ENCODE results near the gene HNRNPUL1.

HNRNPUL1 gene

DNA sequence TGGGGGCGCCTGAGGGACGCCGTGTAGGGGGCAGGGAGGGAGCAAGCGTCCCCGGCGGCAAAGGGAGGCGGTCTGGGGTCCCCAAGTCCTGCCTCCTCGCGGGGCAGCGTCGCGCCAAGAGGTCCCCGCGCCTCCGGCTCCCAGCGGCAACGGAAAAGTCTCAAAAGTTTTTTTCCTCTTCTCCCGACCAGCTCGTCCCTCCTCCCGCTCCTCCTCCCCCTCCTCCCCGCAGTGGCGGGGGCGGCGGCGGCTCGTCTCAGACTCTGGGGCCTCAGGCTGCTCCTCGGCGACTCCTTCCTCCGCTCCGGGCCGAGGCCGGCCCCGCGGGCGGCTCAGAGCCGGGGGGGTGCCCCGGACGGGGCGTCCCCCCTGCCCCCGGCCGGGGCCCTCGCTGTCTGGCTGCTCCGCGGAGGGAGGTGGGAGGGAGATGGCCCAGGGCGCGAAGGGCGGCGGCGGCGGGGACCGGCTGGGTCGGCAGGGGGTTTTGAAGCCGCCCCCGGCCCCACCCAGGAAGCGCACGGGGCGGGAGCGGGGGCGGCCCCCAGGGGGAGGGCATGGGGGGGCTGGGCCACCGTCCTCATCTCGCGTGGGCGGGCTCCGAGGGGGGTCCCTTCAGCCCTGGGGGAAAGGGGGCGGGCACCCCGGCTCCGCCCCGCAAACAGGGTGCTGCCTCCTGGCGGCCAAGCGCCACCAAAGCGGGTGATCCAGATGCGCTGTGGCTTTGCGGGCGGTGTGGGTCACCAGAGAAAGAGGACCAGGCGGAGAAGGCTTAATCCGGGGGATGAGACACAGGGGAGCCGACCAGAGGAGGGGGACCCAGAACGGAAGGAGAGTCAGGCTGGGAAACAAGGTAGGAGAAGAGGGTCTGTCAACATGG, 89.5 kb downstream of the HNRNPUL1 start, which contains the start of gene TGFB1:
TSS of gene TGFB1 (minus strand) at position 457 of the 877 bp plus-strand sequence. CDS start 878 bp downstream, outside the sequence.
- Histone ChIP-seq H3K4me3 (ENCODE audit: insufficient read depth, low read depth, low read length) (peak within 1 kb of the TSS; percentile 55), H3K4me1 (ENCODE audit: control insufficient read depth, insufficient read depth, low read length) (peaks cover 19% of the 10 kb centered on the region), H3K27me3 (ENCODE audit: control insufficient read depth, insufficient read depth, low read length, poor library complexity, severe bottlenecking) (peaks cover 53% of the 10 kb centered on the region), H3K9me3 (ENCODE audit: control insufficient read depth, low read length) (no peaks in the 10 kb centered on the region), H3K27ac (ENCODE audit: insufficient read depth, low read depth, low read length, poor library complexity, severe bottlenecking) (no peak within 1 kb of the TSS), H3K36me3 (ENCODE audit: control insufficient read depth, insufficient read depth, low read length) (no peaks in the 10 kb centered on the region)
- 1% methylated on average over 78 of the region's 78 CpGs for WGBS, 2 experiments

DNA sequence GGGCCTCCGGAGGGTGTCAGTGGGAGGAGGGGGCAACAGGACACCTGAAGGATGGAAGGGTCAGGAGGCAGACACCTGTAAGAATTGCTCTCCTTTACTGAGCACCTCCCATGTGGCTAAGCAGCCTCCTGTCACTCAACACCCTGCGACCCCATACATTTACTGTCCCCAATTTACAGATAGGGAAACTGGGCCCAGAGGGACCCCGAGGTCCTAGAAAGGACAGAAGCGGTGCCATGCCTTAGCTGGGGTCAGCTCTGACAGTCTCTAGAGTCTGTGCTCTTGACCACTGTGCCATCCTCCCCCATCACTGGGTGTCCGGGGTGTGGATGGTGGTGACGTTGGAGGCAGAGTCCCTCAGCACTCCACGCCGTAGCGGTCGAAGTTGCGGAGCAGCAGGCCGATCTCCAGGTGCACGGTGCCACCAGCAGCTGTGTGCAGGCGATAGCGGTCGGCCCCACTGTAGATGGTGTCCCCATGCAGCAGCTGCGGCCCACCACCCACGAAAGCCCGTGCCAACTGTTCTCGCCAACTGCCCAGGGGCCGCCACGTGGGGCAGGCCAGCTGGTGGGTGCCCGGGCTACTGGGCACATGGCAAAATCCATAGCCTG, 90.3 kb downstream of the HNRNPUL1 start:
- no peak overlapping the region for H3K27ac ChIP-seq (ENCODE audit: insufficient read depth, low read depth, low read length, poor library complexity, severe bottlenecking)
- H3K27me3 ChIP-seq (ENCODE audit: control insufficient read depth, insufficient read depth, low read length, poor library complexity, severe bottlenecking) = peaks cover 50% of the 10 kb centered on the region
- no peaks in the 10 kb centered on the region for H3K9me3 ChIP-seq (ENCODE audit: control insufficient read depth, low read length)
- 90 to 92% methylated on average over 23 of the region's 23 CpGs for WGBS, 2 experiments
- no peaks in the 10 kb centered on the region for H3K36me3 ChIP-seq (ENCODE audit: control insufficient read depth, insufficient read depth, low read length)
- H3K4me3 ChIP-seq (ENCODE audit: insufficient read depth, low read depth, low read length) = peak overlapping the region; percentile 55
- H3K4me1 ChIP-seq (ENCODE audit: control insufficient read depth, insufficient read depth, low read length) = peaks cover 19% of the 10 kb centered on the region

DNA sequence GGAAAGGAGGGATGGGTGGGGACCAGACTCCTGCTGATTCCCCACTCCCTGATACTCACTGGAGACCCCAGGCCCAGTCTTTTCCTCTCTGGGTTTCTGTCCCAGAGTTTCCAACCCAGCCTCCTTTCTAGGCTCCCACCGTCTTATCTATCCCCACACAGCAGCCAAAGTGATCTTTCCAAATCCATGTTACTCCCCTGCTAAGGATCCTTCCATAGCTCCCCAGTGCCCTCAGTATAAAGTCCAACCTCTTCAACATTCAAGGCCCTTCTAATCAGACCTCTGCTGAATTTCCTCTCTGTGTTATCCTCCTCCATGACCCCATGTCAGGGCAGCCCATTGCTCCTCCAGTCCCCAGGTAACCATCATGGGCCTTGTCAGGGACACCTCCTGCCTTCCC, 90.9 kb downstream of the HNRNPUL1 start:
- 95% methylated on average over 1 of the region's 1 CpG for WGBS, 2 experiments

DNA sequence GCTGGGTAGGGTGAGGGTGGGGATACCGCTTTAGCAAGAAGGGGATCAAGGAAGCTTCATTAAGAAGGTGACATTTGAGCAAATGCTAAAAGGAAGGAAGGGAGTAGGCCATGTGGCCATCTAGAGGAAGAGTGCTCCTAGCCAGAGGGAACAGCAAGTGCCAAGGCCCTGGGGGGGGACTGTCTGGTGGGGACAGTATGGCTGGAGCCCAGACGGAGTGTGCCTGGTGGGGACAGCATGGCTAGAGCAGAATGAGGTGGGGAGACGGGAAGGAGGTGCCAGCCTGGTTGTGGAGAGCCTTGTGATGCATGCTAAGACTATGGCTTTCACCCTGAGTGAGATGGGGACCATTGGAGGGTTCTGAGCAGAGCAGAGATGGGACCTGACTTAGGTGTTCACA, 91.6 kb downstream of the HNRNPUL1 start:
- Histone ChIP-seq H3K27me3 (ENCODE audit: control insufficient read depth, insufficient read depth, low read length, poor library complexity, severe bottlenecking) (peaks cover 36% of the 10 kb centered on the region), H3K4me3 (ENCODE audit: insufficient read depth, low read depth, low read length) (no peak overlapping the region), H3K9me3 (ENCODE audit: control insufficient read depth, low read length) (no peaks in the 10 kb centered on the region), H3K27ac (ENCODE audit: insufficient read depth, low read depth, low read length, poor library complexity, severe bottlenecking) (no peak overlapping the region), H3K36me3 (ENCODE audit: control insufficient read depth, insufficient read depth, low read length) (no peaks in the 10 kb centered on the region), H3K4me1 (ENCODE audit: control insufficient read depth, insufficient read depth, low read length) (peaks cover 18% of the 10 kb centered on the region)
- WGBS, 2 experiments = 82 to 89% methylated on average over 3 of the region's 3 CpGs

More for the DNA sequence above, 90.9 kb downstream of the HNRNPUL1 start:
- no peak overlapping the region for H3K4me3 ChIP-seq (ENCODE audit: insufficient read depth, low read depth, low read length)
- H3K36me3 ChIP-seq (ENCODE audit: control insufficient read depth, insufficient read depth, low read length) = no peaks in the 10 kb centered on the region
- H3K4me1 ChIP-seq (ENCODE audit: control insufficient read depth, insufficient read depth, low read length) = peaks cover 19% of the 10 kb centered on the region
- H3K27me3 ChIP-seq (ENCODE audit: control insufficient read depth, insufficient read depth, low read length, poor library complexity, severe bottlenecking) = peaks cover 44% of the 10 kb centered on the region
- H3K9me3 ChIP-seq (ENCODE audit: control insufficient read depth, low read length) = no peaks in the 10 kb centered on the region
- no peak overlapping the region for H3K27ac ChIP-seq (ENCODE audit: insufficient read depth, low read depth, low read length, poor library complexity, severe bottlenecking)

DNA sequence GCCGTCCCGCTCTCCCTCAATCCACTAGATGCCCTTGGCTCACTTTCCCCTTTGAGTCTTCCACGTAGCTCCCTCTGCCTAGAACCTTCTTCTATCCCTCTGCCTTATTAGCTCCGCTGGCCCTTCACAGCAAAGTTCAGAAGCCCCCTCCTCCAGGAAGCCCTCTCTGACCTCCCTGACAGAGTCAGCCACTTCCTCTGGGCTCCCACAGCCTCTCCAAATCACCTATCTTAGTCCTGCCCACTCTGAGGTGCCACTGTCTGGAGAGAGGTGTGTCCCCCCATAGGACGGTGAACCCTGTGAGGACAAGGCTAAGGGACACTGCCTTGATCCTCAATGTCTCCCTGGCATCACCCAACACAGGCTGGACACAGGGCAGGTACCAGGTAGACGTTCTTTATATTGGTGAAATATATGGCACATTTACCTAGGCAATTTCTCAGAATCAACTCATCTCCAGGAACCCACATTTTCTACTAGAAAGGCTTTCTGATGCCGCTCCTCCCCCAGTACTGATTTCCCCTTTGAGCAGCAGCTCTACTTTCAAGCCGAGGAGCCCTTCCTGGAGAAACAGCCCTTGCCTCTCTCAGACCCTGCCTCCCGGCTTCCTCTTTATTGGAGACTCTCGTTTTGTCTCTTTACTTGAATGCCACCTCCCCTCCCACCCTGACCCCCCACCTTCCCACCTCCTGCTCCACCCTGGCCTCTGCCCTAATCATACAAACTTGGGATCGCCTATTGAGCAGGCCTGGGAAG, 93.0 kb downstream of the HNRNPUL1 start:
- WGBS, 2 experiments = 85 to 86% methylated on average over 11 of the region's 11 CpGs

More for the DNA sequence above, 93.0 kb downstream of the HNRNPUL1 start:
- Histone ChIP-seq H3K36me3 (ENCODE audit: control insufficient read depth, insufficient read depth, low read length) (no peaks in the 10 kb centered on the region), H3K27ac (ENCODE audit: insufficient read depth, low read depth, low read length, poor library complexity, severe bottlenecking) (no peak overlapping the region), H3K27me3 (ENCODE audit: control insufficient read depth, insufficient read depth, low read length, poor library complexity, severe bottlenecking) (peaks cover 23% of the 10 kb centered on the region), H3K4me3 (ENCODE audit: insufficient read depth, low read depth, low read length) (no peak overlapping the region), H3K4me1 (ENCODE audit: control insufficient read depth, insufficient read depth, low read length) (peaks cover 9% of the 10 kb centered on the region), H3K9me3 (ENCODE audit: control insufficient read depth, low read length) (no peaks in the 10 kb centered on the region)

Measured in ectodermal cell (in vitro differentiated cells).